Measurements from ENCODE around the gene KIF16B. TPM values are rescaled to one million over a fixed set of nuclear protein-coding genes. Genes with fewer than 3 reads are reported as not detected.

KIF16B gene
- total and polyA plus RNA-seq, 8 donors: 5.0 to 59.8 (median 24.2) TPM

- Histone ChIP-seq H3K27ac (no peak overlapping the region), H3K4me3 (no peak overlapping the region), H3K36me3 (peaks cover 0 to 10% (median 3%) of the 10 kb centered on the region in 4 donors), H3K9me3 (no peaks in the 10 kb centered on the region), H3K27me3 (no peaks in the 10 kb centered on the region), H3K4me1 (no peaks in the 10 kb centered on the region)
- intact Hi-C loops (cut with DNase I; ENCODE audit: low total_unique reads): no loop called here
- TF ChIP-seq POLR2AphosphoS5 (IDR thresholded peaks at IDR 0.05): no peak
- TF ChIP-seq EP300 (IDR thresholded peaks at IDR 0.05): no peak
- TF ChIP-seq, protein P1, sequence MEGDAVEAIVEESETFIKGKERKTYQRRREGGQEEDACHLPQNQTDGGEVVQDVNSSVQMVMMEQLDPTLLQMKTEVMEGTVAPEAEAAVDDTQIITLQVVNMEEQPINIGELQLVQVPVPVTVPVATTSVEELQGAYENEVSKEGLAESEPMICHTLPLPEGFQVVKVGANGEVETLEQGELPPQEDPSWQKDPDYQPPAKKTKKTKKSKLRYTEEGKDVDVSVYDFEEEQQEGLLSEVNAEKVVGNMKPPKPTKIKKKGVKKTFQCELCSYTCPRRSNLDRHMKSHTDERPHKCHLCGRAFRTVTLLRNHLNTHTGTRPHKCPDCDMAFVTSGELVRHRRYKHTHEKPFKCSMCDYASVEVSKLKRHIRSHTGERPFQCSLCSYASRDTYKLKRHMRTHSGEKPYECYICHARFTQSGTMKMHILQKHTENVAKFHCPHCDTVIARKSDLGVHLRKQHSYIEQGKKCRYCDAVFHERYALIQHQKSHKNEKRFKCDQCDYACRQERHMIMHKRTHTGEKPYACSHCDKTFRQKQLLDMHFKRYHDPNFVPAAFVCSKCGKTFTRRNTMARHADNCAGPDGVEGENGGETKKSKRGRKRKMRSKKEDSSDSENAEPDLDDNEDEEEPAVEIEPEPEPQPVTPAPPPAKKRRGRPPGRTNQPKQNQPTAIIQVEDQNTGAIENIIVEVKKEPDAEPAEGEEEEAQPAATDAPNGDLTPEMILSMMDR (IDR thresholded peaks at IDR 0.05): no peak
- DNase-seq: no peak
- WGBS, 5 donors: 79 to 93% (median 87%) methylated on average over 8 of the region's 8 CpGs
Observed at GRCh38 chr20:16451001-16451400, 122.2 kb downstream of the KIF16B start.

- intact Hi-C loops (cut with DNase I; ENCODE audit: low total_unique reads): no loop called here
- Histone ChIP-seq H3K9me3 (no peaks in the 10 kb centered on the region), H3K27me3 (no peaks in the 10 kb centered on the region), H3K27ac (no peak overlapping the region), H3K4me3 (no peak overlapping the region), H3K36me3 (peaks cover 0 to 10% (median 3%) of the 10 kb centered on the region in 4 donors), H3K4me1 (peaks cover 0 to 6% (median 0%) of the 10 kb centered on the region in 4 donors)
- no peak for DNase-seq
- TF ChIP-seq, protein P1 (IDR thresholded peaks at IDR 0.05): no peak
- TF ChIP-seq POLR2A (IDR thresholded peaks at IDR 0.05) (no peak), EP300 (IDR thresholded peaks at IDR 0.05) (no peak), POLR2AphosphoS5 (IDR thresholded peaks at IDR 0.05) (no peak)
- 83 to 94% (median 88%) methylated on average over 3 of the region's 3 CpGs for WGBS, 5 donors
Observed at GRCh38 chr20:16446991-16447390, 126.3 kb downstream of the KIF16B start.

GRCh38 chr20:16446246-16446645 lies 127.0 kb downstream of the KIF16B start:
- Histone ChIP-seq H3K36me3 (peaks cover 0 to 10% (median 3%) of the 10 kb centered on the region in 4 donors), H3K4me3 (no peak overlapping the region), H3K27ac (no peak overlapping the region), H3K9me3 (no peaks in the 10 kb centered on the region), H3K27me3 (no peaks in the 10 kb centered on the region), H3K4me1 (peaks cover 0 to 6% (median 0%) of the 10 kb centered on the region in 4 donors)
- no peak for DNase-seq
- intact Hi-C loops (cut with DNase I; ENCODE audit: low total_unique reads): no loop called here
- 78 to 92% (median 86%) methylated on average over 4 of the region's 4 CpGs for WGBS, 5 donors
- TF ChIP-seq EP300 (IDR thresholded peaks at IDR 0.05) (no peak), POLR2A (IDR thresholded peaks at IDR 0.05) (no peak), POLR2AphosphoS5 (IDR thresholded peaks at IDR 0.05) (no peak)
- TF ChIP-seq, protein P1 (IDR thresholded peaks at IDR 0.05): no peak

DNA sequence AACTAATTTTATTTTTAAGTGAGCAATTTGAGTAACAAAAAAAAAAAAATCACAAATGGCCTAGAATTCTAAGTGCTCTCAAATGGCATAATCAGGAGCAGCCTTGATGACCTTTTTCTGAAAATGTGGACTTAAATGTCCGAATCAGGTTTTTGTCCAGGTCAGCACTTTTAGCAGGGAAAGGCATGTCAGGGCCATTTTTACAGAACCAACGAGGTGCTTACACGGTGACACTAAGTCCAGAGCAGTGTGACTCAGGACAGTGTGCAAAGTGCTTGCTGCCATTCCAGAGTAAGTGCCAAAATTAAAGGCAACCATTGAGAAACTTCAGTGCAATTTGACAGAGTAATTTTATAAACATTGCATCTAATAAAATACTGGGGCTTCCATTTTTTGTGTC lies 127.8 kb downstream of the KIF16B start:
- H3K4me3 ChIP-seq: no peak overlapping the region
- no peaks in the 10 kb centered on the region for H3K9me3 ChIP-seq
- peaks cover 0 to 6% (median 0%) of the 10 kb centered on the region in 4 donors for H3K4me1 ChIP-seq
- no peaks in the 10 kb centered on the region for H3K27me3 ChIP-seq
- TF ChIP-seq, protein P1 (IDR thresholded peaks at IDR 0.05): no peak
- TF ChIP-seq POLR2AphosphoS5 (IDR thresholded peaks at IDR 0.05): no peak
- no peak for TF ChIP-seq POLR2A (IDR thresholded peaks at IDR 0.05)
- no peak for TF ChIP-seq EP300 (IDR thresholded peaks at IDR 0.05)
- no peak for DNase-seq
- no peak overlapping the region for H3K27ac ChIP-seq
- 87 to 98% (median 94%) methylated on average over 3 of the region's 3 CpGs for WGBS, 5 donors
- peaks cover 0 to 5% (median under 1%) of the 10 kb centered on the region in 4 donors for H3K36me3 ChIP-seq
- intact Hi-C loops (cut with DNase I; ENCODE audit: low total_unique reads): no loop called here

All from stomach (tissue), 9 donors.